A549 (cell line): Measurements from ENCODE around the gene VPS72. TPM values are rescaled to one million over a fixed set of nuclear protein-coding genes. Genes with fewer than 3 reads are reported as not detected.

Experiments used
- ATAC-seq, 2 experiments: fragments of 200-7000 bp in 1 of 2; fragments of >200 bp in 1 of 2; cut with Nextera tagmentation in 1 of 2; cut with Tn5 transposase in 1 of 2; 3 replicates each; pipeline versions ENCODE4 v1.8.0 to v1.9.1; 2018 to 2020; ENCODE audit warnings: mild to moderate bottlenecking in 1 of 2, moderate library complexity in 1 of 2
- CTCF ChIA-PET: fragments of 300-600 bp; sonication (Branson Sonifier 250); formaldehyde crosslinking; extraction: SDS; loops from one replicate; lab custom pipeline; 2021; ENCODE audit warnings: antibody characterized with exemption, inconsistent platforms; lab: Yijun Ruan, JAX
- POLR2A ChIA-PET: fragments of 350-600 bp; formaldehyde crosslinking; extraction: SDS; loops from one replicate; lab custom pipeline; 2021; ENCODE audit warnings: antibody characterized with exemption, inconsistent platforms; lab: Yijun Ruan, JAX
- DNase-seq, 2 experiments: peaks; one replicate each; pipeline versions ENCODE4 v3.0.0 to v3.0.0-alpha.2; 2011 to 2016; ENCODE audit warnings: low read depth in 1 of 2, low spot score in 1 of 2
- FAIRE-seq: peaks from 2 replicates; lab custom pipeline; 2011; peaks lifted over from hg19 to GRCh38; lab: Jason Lieb, UNC
- H3K27ac ChIP-seq, 2 experiments: fragments of >200 bp; sonication (Bioruptor Twin); formaldehyde crosslinking; 3 replicates each; pipeline ENCODE4 v1.5.1; 2016 to 2017
- H3K4me1 ChIP-seq: fragments of >200 bp; sonication (Bioruptor Twin); formaldehyde crosslinking; 3 replicates; pipeline ENCODE4 v1.6.1; 2016
- H3K4me2 ChIP-seq: fragments of >200 bp; sonication (Bioruptor Twin); formaldehyde crosslinking; 3 replicates; pipeline ENCODE4 v1.6.1; 2016
- H3K4me3 ChIP-seq: fragments of >200 bp; sonication (Bioruptor Twin); formaldehyde crosslinking; 3 replicates; pipeline ENCODE4 v1.5.1; 2016
- H3K9me3 ChIP-seq: fragments of >200 bp; sonication (Bioruptor Twin); formaldehyde crosslinking; 3 replicates; pipeline ENCODE4 v1.6.1; 2016
- CBX2 ChIP-seq: fragments of 200-600 bp; sonication (generic); IDR thresholded peaks from 2 replicates; pipeline ENCODE4 v1.6.1; 2016; ENCODE audit warnings: low read depth, mild to moderate bottlenecking, borderline replicate concordance
- CBX8 ChIP-seq: fragments of 200-600 bp; sonication (generic); IDR thresholded peaks from 2 replicates; pipeline ENCODE4 v1.6.1; 2016
- CHD2 ChIP-seq: fragments of 150-350 bp; IDR thresholded peaks from 2 replicates; pipeline ENCODE4 v1.6.1; 2014; ENCODE audit warnings: low read length; ENCODE audit not compliant: partially characterized antibody
- EHF ChIP-seq: fragments of 250-450 bp; sonication (Bioruptor Pico); IDR thresholded peaks from 2 replicates; pipeline ENCODE4 v1.5.0; 2020; ENCODE audit warnings: mild to moderate bottlenecking
- EP300 ChIP-seq, 2 experiments: fragments of >200 bp; sonication (Bioruptor Twin); formaldehyde crosslinking; IDR thresholded peaks; 2 replicates in 1 of 2; 3 replicates in 1 of 2; pipeline ENCODE4 v1.6.1; 2016 to 2017
- ESRRA ChIP-seq: fragments of 150-350 bp; IDR thresholded peaks from 2 replicates; pipeline ENCODE4 v1.6.1; 2014; ENCODE audit warnings: mild to moderate bottlenecking, low read length, borderline replicate concordance
- FOSB ChIP-seq: fragments of 250-450 bp; sonication (Bioruptor Pico); IDR thresholded peaks from 2 replicates; pipeline ENCODE4 v1.5.0; 2020; ENCODE audit warnings: mild to moderate bottlenecking, moderate library complexity
- FOSL2 ChIP-seq, 2 experiments: fragments of 450-650 bp in 1 of 2; fragments of >200 bp in 1 of 2; sonication (Bioruptor Twin) in 1 of 2; formaldehyde crosslinking; IDR thresholded peaks; 2 replicates each; pipeline versions ENCODE4 v1.5.0 to v1.6.1; 2016 to 2020; ENCODE audit warnings: mild to moderate bottlenecking in 1 of 2, moderate library complexity in 1 of 2
- FOXS1 ChIP-seq: fragments of 250-450 bp; sonication (Bioruptor Pico); IDR thresholded peaks from 2 replicates; pipeline ENCODE4 v1.5.0; 2020; ENCODE audit warnings: mild to moderate bottlenecking, moderate library complexity
- HEYL ChIP-seq: fragments of 250-450 bp; sonication (Bioruptor Pico); IDR thresholded peaks from 2 replicates; pipeline ENCODE4 v1.8.0; 2021; ENCODE audit warnings: mild to moderate bottlenecking, moderate library complexity
- JUN ChIP-seq, 2 experiments: fragments of >200 bp; sonication (Bioruptor Twin); formaldehyde crosslinking; IDR thresholded peaks; 2 replicates in 1 of 2; 3 replicates in 1 of 2; pipeline ENCODE4 v1.6.1; 2016 to 2017
- KDM1A ChIP-seq: fragments of 200-600 bp; sonication (generic); IDR thresholded peaks from 2 replicates; pipeline ENCODE4 v1.6.1; 2016; ENCODE audit warnings: low read depth, mild to moderate bottlenecking
- POLR2AphosphoS2 ChIP-seq: conservative IDR thresholded peaks from 2 replicates; pipeline ENCODE4 v1.6.1; 2012; ENCODE audit warnings: low read length, improper control_type of control experiment, inconsistent platforms
- RNF2 ChIP-seq: fragments of 200-600 bp; sonication (generic); IDR thresholded peaks from 2 replicates; pipeline ENCODE4 v1.6.1; 2016; ENCODE audit warnings: low read depth, mild to moderate bottlenecking, antibody characterized with exemption, moderate library complexity, borderline replicate concordance
- SMC3 ChIP-seq: fragments of >200 bp; sonication (Bioruptor Twin); formaldehyde crosslinking; IDR thresholded peaks from 3 replicates; pipeline ENCODE4 v1.6.1; 2018; ENCODE audit warnings: inconsistent platforms
- TFCP2L1 ChIP-seq: fragments of 250-450 bp; sonication (Bioruptor Pico); IDR thresholded peaks from 2 replicates; pipeline ENCODE4 v1.5.0; 2021; ENCODE audit warnings: mild to moderate bottlenecking
- TP53 ChIP-seq: fragments of 250-450 bp; sonication (Bioruptor Pico); IDR thresholded peaks from 2 replicates; pipeline ENCODE4 v1.5.0; 2021; ENCODE audit warnings: mild to moderate bottlenecking, moderate library complexity
- ZFP36 ChIP-seq: fragments of 450-650 bp; IDR thresholded peaks from 2 replicates; pipeline ENCODE4 v1.6.1; 2014; ENCODE audit warnings: borderline replicate concordance; ENCODE audit not compliant: partially characterized antibody
- ZSCAN20 ChIP-seq: fragments of 250-450 bp; sonication (Bioruptor Pico); IDR thresholded peaks from 2 replicates; pipeline ENCODE4 v1.8.0; 2022; ENCODE audit warnings: mild to moderate bottlenecking, moderate library complexity
- WGBS: methylation state at CpG from one replicate; pipeline ENCODE4 v1.1.6; 2017; ENCODE audit errors: missing lambda C conversion rate; 5-methylcytosine and 5-hydroxymethylcytosine counted together
- polyA plus RNA-seq, 4 experiments: library from polyadenylated mRNA; depleted of rRNA in 3 of 4; stranded (reverse); fragments of >200 nt; fragmentation: RNase III in 1 of 4; extraction: RNeasy Plus Mini Kit Qiagen cat#74134 plus additional on column Dnase treatment in 1 of 4; gene quantifications; 2 replicates in 3 of 4; 3 replicates in 1 of 4; pipeline ENCODE4 v1.2.3, GENCODE V29; 2011 to 2017
- TF ChIP-seq, protein P1 (sequence below): IDR thresholded peaks from 2 replicates; pipeline ENCODE4 v1.6.1; 2012; ENCODE audit warnings: low read depth, borderline replicate concordance
- TF ChIP-seq, protein P2 (sequence below): fragments of 250-450 bp; sonication (Bioruptor Pico); IDR thresholded peaks from 2 replicates; pipeline ENCODE4 v1.5.0; 2020; ENCODE audit warnings: low read depth, mild to moderate bottlenecking, moderate library complexity
- TF ChIP-seq, protein P3 (sequence below): fragments of >200 bp; sonication (Bioruptor Twin); formaldehyde crosslinking; IDR thresholded peaks from 2 replicates; pipeline ENCODE4 v1.6.1; 2016
- TF ChIP-seq, protein P4 (sequence below): fragments of >200 bp; sonication (Bioruptor Twin); formaldehyde crosslinking; IDR thresholded peaks from 3 replicates; pipeline ENCODE4 v1.5.1; 2016

Gene VPS72
- polyA plus RNA-seq, 2 of the 4 experiments (the other 2 are of a cell fraction), result 50.8 to 81.2 TPM

DNA sequence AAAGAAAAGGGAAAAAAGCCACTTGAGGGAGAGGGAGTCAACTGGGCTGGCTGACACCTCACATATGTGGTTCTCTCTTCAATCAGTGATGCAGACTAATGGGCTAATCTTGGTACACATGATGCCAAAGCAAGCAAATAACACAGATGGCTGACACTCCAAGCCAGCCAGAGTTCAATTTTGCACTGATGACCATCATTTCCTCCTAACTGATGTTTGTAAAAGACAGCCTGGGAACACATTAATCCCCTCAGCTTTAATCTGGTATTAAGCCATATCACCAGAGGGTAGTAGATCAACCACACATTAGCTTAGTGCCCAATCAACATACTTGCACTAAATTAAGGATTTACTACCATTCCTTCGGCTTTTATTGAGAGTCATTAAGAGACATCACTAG lies 2.8 kb downstream of the VPS72 start:
- H3K4me3 ChIP-seq, result no peak overlapping the region
- H3K9me3 ChIP-seq, result no peaks in the 10 kb centered on the region
- POLR2A ChIA-PET, result no interaction called here
- FAIRE-seq (no peak), ATAC-seq (no peak), DNase-seq (no peak)
- WGBS, result 95% methylated on average over 1 of the region's 1 CpG
- H3K27ac ChIP-seq, result no peak overlapping the region
- no peak for TF ChIP-seq HEYL (CRISPR knock-in tag)
- no peak for TF ChIP-seq FOXS1 (CRISPR knock-in tag)
- TF ChIP-seq TFCP2L1, result no peak
- no peak for TF ChIP-seq KDM1A
- TF ChIP-seq RNF2, result no peak
- no peak for TF ChIP-seq EHF (CRISPR knock-in tag)
- no peak for TF ChIP-seq ZFP36
- no peak for TF ChIP-seq JUN (IDR thresholded peaks at IDR 0.05)
- no peak for TF ChIP-seq EP300 (IDR thresholded peaks at IDR 0.05)
- TF ChIP-seq, protein P1, sequence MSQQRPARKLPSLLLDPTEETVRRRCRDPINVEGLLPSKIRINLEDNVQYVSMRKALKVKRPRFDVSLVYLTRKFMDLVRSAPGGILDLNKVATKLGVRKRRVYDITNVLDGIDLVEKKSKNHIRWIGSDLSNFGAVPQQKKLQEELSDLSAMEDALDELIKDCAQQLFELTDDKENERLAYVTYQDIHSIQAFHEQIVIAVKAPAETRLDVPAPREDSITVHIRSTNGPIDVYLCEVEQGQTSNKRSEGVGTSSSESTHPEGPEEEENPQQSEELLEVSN, result no peak
- TF ChIP-seq CHD2, result no peak
- no peak for TF ChIP-seq FOSB
- no peak for TF ChIP-seq TP53 (CRISPR knock-in tag)
- TF ChIP-seq, protein P2, sequence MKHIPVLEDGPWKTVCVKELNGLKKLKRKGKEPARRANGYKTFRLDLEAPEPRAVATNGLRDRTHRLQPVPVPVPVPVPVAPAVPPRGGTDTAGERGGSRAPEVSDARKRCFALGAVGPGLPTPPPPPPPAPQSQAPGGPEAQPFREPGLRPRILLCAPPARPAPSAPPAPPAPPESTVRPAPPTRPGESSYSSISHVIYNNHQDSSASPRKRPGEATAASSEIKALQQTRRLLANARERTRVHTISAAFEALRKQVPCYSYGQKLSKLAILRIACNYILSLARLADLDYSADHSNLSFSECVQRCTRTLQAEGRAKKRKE, result no peak
- TF ChIP-seq ZSCAN20 (CRISPR knock-in tag), result no peak
- TF ChIP-seq CBX2, result no peak
- no peak for TF ChIP-seq SMC3
- no peak for TF ChIP-seq ESRRA
- no peak for TF ChIP-seq FOSL2 (IDR thresholded peaks at IDR 0.05)
- no peak for TF ChIP-seq FOSL2 (CRISPR knock-in tag; IDR thresholded peaks at IDR 0.05)
- CTCF ChIA-PET, result no interaction called here
- H3K4me2 ChIP-seq, result no peak overlapping the region
- H3K4me1 ChIP-seq, result peaks cover 12% of the 10 kb centered on the region; the same call in 2 of the 3 replicates

DNA sequence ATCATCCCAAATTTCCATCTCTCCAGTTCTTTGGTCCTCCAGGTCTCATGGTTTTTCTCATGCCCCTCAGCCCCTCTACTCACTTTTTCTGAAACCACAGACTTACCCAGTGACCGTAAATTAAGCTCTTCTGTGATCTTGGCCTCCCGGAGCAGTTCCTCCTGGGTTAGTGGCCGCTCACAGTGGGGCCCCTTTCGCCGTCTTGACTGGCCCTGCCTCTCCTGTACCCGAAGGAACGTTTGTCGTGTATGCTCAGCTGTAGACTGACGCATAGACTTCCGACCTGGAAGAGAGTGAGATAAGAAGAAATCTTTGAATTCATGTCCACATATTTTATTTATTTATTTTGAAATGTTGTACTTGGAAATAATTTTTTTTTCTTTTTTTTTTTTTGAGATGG lies 5.8 kb downstream of the VPS72 start:
- TF ChIP-seq, protein P3, sequence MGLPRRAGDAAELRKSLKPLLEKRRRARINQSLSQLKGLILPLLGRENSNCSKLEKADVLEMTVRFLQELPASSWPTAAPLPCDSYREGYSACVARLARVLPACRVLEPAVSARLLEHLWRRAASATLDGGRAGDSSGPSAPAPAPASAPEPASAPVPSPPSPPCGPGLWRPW, result no peak
- no peak for TF ChIP-seq SMC3
- TF ChIP-seq, all 56 proteins: peak for 0
- no peak for FAIRE-seq
- Histone ChIP-seq H3K4me2 (no peak overlapping the region), H3K9me3 (no peaks in the 10 kb centered on the region), H3K4me1 (peaks cover 9% of the 10 kb centered on the region; the same call in 2 of the 3 replicates), H3K4me3 (no peak overlapping the region), H3K27ac (no peak overlapping the region)
- CTCF ChIA-PET, result interaction anchor here (1.5 to 2.7 kb wide), 3 partner anchors 8 to 156 kb away, joined by 3 to 9 read pairs (median 5); partner anchors contain the start of gene TMOD4
- WGBS, result 96% methylated on average over 10 of the region's 10 CpGs
- ATAC-seq, result no peak
- no peak for DNase-seq
- POLR2A ChIA-PET, result no interaction called here

DNA sequence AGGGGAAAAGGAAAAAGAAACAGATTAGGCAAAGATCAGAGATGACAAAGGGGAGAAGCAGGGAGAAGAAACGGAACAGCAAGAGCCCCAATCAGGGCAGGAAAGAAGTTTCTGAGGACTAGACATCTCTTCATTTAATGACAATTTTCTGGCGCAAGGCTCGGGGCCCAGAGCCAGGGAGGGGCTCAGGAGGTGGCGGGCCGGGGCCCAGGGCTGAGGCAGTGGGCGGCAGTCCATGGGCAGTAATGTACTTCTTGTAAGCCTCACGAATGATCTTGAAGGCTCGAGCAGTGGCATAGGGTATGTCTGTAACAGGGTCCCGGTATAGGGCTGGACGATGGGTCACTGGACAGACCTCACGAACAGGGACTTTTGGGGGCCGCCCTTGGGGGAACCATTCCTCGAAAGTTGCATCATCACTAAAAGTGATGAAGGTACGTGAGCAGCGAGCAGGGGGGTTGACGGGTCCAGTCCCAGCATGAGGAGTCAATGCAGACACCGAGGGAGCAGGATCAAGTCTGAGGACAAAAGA lies 13.4 kb downstream of the VPS72 start:
- no peaks in the 10 kb centered on the region for H3K4me1 ChIP-seq
- H3K4me2 ChIP-seq, result no peak overlapping the region
- ATAC-seq (no peak), FAIRE-seq (no peak), DNase-seq (no peak)
- H3K27ac ChIP-seq, result no peak overlapping the region
- H3K4me3 ChIP-seq, result no peak overlapping the region
- H3K9me3 ChIP-seq, result no peaks in the 10 kb centered on the region
- 94% methylated on average over 17 of the region's 17 CpGs for WGBS
- TF ChIP-seq EHF (CRISPR knock-in tag), result no peak
- no peak for TF ChIP-seq TFCP2L1
- TF ChIP-seq, protein P4, sequence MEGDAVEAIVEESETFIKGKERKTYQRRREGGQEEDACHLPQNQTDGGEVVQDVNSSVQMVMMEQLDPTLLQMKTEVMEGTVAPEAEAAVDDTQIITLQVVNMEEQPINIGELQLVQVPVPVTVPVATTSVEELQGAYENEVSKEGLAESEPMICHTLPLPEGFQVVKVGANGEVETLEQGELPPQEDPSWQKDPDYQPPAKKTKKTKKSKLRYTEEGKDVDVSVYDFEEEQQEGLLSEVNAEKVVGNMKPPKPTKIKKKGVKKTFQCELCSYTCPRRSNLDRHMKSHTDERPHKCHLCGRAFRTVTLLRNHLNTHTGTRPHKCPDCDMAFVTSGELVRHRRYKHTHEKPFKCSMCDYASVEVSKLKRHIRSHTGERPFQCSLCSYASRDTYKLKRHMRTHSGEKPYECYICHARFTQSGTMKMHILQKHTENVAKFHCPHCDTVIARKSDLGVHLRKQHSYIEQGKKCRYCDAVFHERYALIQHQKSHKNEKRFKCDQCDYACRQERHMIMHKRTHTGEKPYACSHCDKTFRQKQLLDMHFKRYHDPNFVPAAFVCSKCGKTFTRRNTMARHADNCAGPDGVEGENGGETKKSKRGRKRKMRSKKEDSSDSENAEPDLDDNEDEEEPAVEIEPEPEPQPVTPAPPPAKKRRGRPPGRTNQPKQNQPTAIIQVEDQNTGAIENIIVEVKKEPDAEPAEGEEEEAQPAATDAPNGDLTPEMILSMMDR, result no peak
- TF ChIP-seq CBX8, result no peak
- TF ChIP-seq ESRRA, result no peak
- TF ChIP-seq POLR2AphosphoS2, result no peak
- CTCF ChIA-PET, result interaction anchor here (0.7 to 2.8 kb wide), 7 partner anchors 8 to 85 kb away, joined by 3 to 12 read pairs (median 5); partner anchors contain the start of gene VPS72
- POLR2A ChIA-PET, result interaction anchor here (0.7 to 1.2 kb wide), 2 partner anchors 13 to 84 kb away, joined by 3 to 4 read pairs; partner anchors contain the start of gene VPS72
